ENCODE results near the gene PUDP. TPM values are rescaled to one million over a fixed set of nuclear protein-coding genes. Genes with fewer than 3 reads are reported as not detected.

Gene PUDP
- total RNA-seq, 1 donor from 2014 or later: 75.8 TPM

DNA sequence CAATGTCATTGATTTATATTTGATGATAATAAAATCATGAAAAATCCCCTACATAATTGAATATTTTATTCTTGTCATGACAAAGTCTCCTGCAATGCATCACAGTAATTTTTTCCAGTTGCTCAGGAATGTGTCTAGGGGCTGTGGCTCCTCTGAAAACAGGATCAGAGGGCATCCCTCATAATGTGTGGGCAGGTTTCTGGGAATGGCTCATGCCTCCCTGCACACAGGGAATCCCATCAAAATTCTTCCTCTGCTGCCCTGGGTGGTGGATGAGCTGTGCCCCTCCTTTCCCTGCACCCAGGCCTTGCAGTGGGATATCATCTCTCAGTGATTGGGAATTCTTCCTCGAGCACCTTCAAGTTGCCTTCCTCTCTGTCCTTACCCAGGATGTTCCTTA is 20.4 kb upstream of the PUDP start:
- no peak overlapping the region for H3K27ac Mint-ChIP-seq (ENCODE audit: unreplicated experiment)
- no peak overlapping the region for H3K4me3 Mint-ChIP-seq
- H3K9me3 Mint-ChIP-seq: peaks cover 6% of the 10 kb centered on the region
- peaks cover 3% of the 10 kb centered on the region for H3K36me3 Mint-ChIP-seq (ENCODE audit: low read depth)
- no peaks in the 10 kb centered on the region for H3K4me1 Mint-ChIP-seq
- TF ChIP-seq CTCF (conservative IDR thresholded peaks at IDR 0.05): no peak
- DNase-seq (ENCODE audit: low read depth, low spot score): no peak
- no peaks in the 10 kb centered on the region for H3K27me3 Mint-ChIP-seq (ENCODE audit: low read depth)

- no peaks in the 10 kb centered on the region for H3K27me3 Mint-ChIP-seq (ENCODE audit: low read depth)
These were observed 16.2 kb upstream of the PUDP start for GRCh38 chrX:7164174-7164573.

DNA sequence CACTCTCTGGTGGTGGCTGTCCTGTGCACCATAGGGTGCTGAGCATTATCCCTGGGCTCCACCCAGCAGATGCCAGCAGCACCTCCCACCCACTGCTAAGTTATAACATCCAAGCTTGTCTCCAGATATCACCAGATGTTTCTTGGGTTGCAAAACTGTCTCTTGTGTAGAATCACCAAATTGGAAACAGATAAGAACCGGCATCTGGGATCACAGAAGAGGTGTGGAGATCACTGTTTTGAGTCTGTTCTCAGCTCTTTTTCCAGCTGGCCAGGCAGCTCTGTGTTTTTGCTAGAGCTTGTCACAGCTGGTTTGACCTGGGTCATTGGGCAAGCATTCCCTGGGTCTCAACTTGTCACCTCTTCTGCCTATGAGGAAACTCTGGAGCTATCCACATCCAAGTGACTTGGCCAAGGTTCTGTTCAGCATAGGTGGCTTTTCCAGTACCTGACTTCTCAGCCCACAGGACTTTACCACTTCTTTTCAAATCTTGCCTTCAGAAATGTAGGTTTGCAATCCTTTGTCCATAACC is 15.3 kb upstream of the PUDP start:
- no peaks in the 10 kb centered on the region for H3K9me3 Mint-ChIP-seq
- H3K36me3 Mint-ChIP-seq (ENCODE audit: low read depth): no peaks in the 10 kb centered on the region
- peaks cover 9% of the 10 kb centered on the region for H3K4me1 Mint-ChIP-seq
- no peaks in the 10 kb centered on the region for H3K27me3 Mint-ChIP-seq (ENCODE audit: low read depth)
- no peak overlapping the region for H3K27ac Mint-ChIP-seq (ENCODE audit: unreplicated experiment)
- no peak overlapping the region for H3K4me3 Mint-ChIP-seq
- TF ChIP-seq CTCF (conservative IDR thresholded peaks at IDR 0.05): no peak
- no peak for DNase-seq (ENCODE audit: low read depth, low spot score)

More at GRCh38 chrX:7164174-7164573, 16.2 kb upstream of the PUDP start:
- no peak overlapping the region for H3K4me3 Mint-ChIP-seq
- peaks cover 1% of the 10 kb centered on the region for H3K9me3 Mint-ChIP-seq
- no peak overlapping the region for H3K27ac Mint-ChIP-seq (ENCODE audit: unreplicated experiment)
- no peak for TF ChIP-seq CTCF (conservative IDR thresholded peaks at IDR 0.05)
- H3K36me3 Mint-ChIP-seq (ENCODE audit: low read depth): peaks cover under 1% of the 10 kb centered on the region
- peaks cover 4% of the 10 kb centered on the region for H3K4me1 Mint-ChIP-seq
- DNase-seq (ENCODE audit: low read depth, low spot score): no peak

DNA sequence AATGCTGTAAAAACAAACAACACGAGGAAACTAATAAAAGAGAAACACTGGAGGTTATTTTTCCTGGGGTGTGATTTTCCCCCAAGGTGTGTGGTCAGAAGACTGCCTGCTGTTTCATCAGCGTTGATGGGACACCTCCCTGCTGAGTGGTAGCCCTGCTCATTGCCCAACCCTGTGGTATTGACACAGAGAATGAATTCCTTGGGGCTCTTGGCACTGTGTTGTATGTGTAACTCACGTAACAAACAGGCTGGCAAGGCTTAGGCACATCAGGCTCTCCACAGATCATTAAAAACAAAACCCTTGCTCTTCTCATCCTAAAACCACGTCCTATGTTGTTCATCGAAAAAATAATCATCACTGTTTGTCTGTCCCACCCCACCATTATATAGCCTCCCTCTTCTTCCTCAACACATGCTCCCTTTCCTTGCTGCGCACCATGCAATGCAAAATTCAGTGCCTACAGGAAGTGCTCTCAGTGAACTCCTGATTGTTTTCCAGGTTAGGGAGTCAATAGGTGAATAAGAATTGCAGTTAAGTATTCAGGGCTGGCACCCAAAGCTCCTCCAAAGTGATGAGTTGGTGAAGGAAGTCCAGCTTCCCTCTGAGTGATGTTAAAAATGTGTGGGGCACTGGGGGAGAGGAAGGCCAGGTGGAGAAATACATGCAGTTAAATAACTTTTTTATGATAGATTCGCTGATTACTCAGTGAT is 11.4 kb upstream of the PUDP start:
- Mint-ChIP-seq H3K27me3 (ENCODE audit: low read depth) (peaks cover 2% of the 10 kb centered on the region), H3K36me3 (ENCODE audit: low read depth) (no peaks in the 10 kb centered on the region), H3K4me3 (no peak overlapping the region), H3K4me1 (peaks cover 11% of the 10 kb centered on the region), H3K9me3 (no peaks in the 10 kb centered on the region), H3K27ac (ENCODE audit: unreplicated experiment) (no peak overlapping the region)
- no peak for DNase-seq (ENCODE audit: low read depth, low spot score)
- TF ChIP-seq CTCF (conservative IDR thresholded peaks at IDR 0.05): no peak

DNA sequence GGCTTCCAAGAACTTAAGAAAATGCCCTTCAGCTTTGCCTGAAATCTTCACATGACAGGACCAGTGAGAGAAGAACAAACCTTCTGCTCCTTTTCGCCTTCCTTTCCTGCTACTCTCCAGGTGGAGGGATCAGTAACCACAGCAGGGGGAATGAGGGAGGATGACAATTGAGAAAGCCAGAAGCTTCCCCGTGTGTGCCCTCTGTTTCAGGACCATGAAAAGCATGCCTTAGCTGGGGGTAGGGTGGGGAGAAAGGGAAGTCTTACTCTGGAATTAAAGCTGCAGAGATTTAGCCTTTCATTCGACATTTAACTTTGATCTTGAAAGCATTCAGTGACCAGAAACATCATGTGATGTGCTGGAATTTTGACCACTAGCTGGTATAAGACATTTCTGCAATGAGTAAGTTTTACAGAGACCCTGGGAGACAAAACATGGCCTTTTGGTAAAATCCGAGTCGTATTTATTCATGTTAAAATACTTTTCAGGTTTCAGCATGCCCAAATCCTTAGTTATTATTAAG is 10.6 kb upstream of the PUDP start:
- Mint-ChIP-seq H3K4me1 (peaks cover 18% of the 10 kb centered on the region), H3K9me3 (no peaks in the 10 kb centered on the region), H3K4me3 (no peak overlapping the region), H3K36me3 (ENCODE audit: low read depth) (no peaks in the 10 kb centered on the region), H3K27me3 (ENCODE audit: low read depth) (peaks cover 10% of the 10 kb centered on the region), H3K27ac (ENCODE audit: unreplicated experiment) (no peak overlapping the region)
- TF ChIP-seq CTCF (conservative IDR thresholded peaks at IDR 0.05): no peak
- no peak for DNase-seq (ENCODE audit: low read depth, low spot score)
